Kidney glomerular epithelial cell (primary cell): ENCODE results near the gene FTO.
A peak's percentile ranks its signal among the peaks of the same experiment; 100 is the strongest.
"Not testable (repeated sequence)": the region's sequence is repeated elsewhere in the genome, so short reads cannot be mapped to it uniquely, and the experiment has no call there.

Experiments used
- DNase-seq: peaks from one replicate; lab custom pipeline; 2025; lab: John Stamatoyannopoulos, UW

FTO gene

GRCh38 chr16:53864819-53865493 lies 161.0 kb downstream of the FTO start:
- DNase-seq = no peak

GRCh38 chr16:53865494-53865863 lies 161.5 kb downstream of the FTO start:
- DNase-seq = peak; percentile 78

GRCh38 chr16:53866520-53866919 lies 162.6 kb downstream of the FTO start:
- no peak for DNase-seq

- DNase-seq = no peak
These were observed 166.9 kb downstream of the FTO start for GRCh38 chr16:53870831-53871230.

- DNase-seq = peak; percentile 10
These were observed 168.6 kb downstream of the FTO start for GRCh38 chr16:53872248-53873221.

DNA sequence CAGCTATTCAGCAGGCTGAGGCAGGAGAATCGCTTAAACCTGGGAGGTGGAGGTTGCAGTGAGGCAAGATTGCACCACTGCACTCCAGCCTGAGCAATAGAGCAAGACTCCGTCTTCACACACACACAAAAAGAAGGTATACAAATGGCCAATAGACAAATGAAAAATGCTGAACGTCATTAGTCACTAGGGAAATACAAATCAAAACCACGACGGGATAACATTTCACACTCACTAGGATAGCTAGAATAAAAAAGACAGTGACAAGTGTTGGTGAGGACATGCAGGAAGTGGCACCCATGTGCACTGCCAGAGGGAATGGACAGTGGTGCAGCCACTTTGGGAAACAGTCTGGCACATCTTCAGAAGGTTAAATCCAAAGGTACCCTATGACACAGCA lies 172.9 kb downstream of the FTO start:
- no peak for DNase-seq

- DNase-seq = no peak
These were observed 174.3 kb downstream of the FTO start for GRCh38 chr16:53878216-53878615.

DNA sequence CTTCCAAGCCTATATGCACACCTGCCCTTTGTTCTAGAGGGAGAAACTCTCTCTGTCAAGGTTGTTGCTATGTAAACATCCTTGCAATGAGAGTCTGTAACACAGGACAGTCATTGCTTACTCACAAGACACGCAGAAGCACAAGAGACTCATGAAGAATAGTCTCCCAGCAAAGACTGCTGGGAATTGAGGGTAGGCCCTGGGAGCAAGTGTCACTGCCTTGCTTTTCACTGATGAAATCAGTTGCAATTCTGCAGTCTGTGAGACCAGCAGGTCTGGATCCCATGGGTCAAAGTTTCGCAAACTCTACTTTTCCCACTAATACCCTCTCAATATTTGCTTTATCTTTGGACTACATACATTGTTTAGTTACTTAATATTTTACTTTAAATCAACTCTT lies 177.4 kb downstream of the FTO start:
- no peak for DNase-seq

GRCh38 chr16:53882310-53882709 lies 178.4 kb downstream of the FTO start:
- no peak for DNase-seq

GRCh38 chr16:53884748-53885147 lies 180.8 kb downstream of the FTO start:
- DNase-seq = no peak

GRCh38 chr16:53886482-53887378 lies 182.8 kb downstream of the FTO start:
- no peak for DNase-seq

DNA sequence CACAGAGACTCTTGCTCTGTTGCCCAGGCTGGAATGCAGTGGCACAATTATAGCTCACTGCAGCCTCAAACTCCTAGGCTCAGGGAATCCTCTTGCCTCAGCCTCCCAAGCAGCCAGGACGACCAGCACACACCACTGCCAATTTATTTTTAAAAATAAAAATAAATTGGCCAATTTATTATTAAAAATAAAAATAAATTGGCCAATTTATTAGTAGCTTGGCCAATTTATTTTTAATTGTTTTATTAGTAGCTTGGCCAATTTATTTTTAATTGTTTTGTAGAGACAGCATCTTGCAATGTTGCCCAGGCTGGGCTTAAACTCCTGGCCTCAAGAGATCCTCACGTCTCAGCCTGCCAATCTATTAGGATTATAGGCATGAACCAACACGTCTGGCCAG lies 184.3 kb downstream of the FTO start:
- no peak for DNase-seq

GRCh38 chr16:53890877-53891276 lies 186.9 kb downstream of the FTO start:
- not testable (repeated sequence) for DNase-seq

GRCh38 chr16:53891409-53892139 lies 187.6 kb downstream of the FTO start:
- no peak for DNase-seq

DNA sequence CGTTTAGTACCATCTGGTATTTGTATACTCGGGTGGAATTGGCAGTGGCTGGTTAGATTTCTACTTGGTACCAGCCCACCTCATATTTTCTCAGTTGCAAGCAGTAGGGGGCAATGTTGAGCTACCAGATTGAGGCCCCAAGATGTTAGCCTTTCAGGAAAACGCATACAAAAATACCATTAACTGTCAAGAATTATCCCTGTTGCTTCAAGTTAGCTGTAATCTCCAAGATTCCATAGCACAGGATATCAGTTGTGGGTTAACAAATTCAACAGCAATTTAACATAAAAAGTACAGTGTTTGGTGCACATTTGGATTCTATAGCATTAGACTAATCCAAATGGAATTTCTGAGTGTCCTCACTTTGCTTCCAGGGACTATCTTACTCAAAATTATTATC lies 188.2 kb downstream of the FTO start:
- peak; percentile 67 for DNase-seq

DNA sequence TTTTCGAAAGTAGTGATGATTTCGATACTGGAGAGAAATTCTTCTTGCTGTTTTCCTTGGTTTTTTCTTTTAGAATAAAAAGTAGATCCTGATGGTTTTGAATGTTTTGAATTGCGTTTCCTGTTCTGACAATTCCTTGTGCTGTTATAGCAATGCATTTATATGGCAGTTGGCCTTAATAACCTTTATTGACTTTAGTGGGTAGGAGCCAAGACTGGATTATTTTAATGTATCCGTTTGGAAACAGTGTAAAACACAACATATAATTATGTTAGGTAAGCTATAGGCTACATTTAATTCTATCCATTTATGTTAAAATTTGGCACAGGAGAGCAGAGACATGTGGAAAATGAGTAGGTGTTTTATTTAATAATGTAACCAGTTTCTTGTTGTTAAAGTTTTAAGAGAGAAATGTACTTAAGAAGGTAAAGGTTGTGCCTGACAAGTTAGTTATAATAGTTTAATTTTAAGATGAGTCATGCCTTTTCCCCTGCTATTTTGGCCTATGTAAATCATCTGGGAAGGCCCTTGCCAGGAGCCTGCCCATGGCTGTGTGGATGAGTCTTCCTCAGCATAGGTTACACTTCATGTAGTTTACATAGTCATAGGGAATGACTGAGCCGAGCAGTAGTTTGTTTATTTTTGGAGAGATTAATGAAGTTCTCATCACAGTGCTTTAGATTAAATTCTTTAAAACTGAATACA lies 189.9 kb downstream of the FTO start:
- DNase-seq = peak; percentile 61

DNA sequence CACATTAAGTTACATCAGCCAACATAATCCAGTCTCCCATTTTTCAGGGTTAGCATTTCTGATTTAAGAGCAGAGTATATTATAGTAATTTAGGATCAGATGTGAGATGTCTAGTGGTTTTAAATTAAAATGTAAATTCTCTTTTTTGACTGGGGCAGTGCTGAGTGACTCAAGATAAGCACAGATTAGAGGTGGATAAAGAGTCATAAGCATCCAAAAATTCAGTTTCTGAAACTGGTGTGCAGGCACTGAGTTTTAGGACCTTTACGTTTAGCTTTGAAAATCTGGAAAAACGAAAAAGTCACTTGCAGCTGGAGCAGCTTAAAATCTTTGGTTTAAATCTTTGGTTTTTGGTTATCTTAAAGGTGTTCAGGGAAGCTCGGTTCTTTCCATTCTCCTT lies 190.7 kb downstream of the FTO start:
- no peak for DNase-seq

GRCh38 chr16:53895433-53895832 lies 191.5 kb downstream of the FTO start:
- no peak for DNase-seq

GRCh38 chr16:53895851-53896250 lies 191.9 kb downstream of the FTO start:
- no peak for DNase-seq

GRCh38 chr16:53896722-53897121 lies 192.8 kb downstream of the FTO start:
- no peak for DNase-seq

GRCh38 chr16:53898993-53899392 lies 195.0 kb downstream of the FTO start:
- no peak for DNase-seq
